ENCODE results near the gene TBL2.

Gene TBL2

DNA sequence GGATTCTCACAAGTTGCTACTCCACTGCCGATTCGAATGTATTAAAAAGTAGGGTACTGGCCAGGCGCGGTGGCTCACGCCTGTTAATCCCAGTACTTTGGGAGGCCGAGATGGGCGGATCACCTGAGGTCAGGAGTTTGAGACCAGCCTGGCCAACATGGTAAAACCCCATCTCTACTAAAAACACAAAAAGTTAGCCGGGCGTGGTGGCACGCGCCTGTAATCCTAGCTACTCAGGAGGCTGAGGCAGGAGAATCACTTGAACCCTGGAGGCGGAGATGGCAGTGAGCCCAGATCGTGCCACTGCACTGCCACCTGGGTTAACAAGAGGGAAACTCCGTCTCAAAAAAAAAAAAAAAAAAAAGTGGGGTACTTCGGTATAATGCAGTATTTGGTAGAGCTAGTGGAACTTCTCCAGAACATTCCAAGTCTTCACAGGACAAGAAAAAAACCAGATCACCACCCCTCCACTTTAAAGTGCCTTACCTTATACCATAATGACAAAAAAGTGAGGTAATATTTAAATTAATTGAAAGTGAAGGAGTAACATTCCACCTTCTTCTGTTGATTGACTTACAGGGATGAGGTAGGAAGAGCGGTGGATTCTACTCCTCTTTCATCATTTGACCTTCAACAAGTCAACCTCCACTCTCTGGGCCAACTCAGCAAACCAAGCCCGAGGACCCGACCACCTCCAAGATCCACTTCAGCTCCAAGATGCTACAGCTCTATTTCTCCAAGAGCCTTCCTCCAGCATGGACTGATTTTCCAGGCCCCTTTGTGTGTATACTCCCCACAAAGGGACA is 58.3 kb downstream of the TBL2 start (continued):
- no peak for TF ChIP-seq ZNF565 (CRISPR knock-in tag; conservative IDR thresholded peaks at IDR 0.05; ENCODE audit: low read depth)
- no peak for TF ChIP-seq ZNF8 (CRISPR knock-in tag; IDR thresholded peaks at IDR 0.05)
- no peak for TF ChIP-seq TOX (CRISPR knock-in tag; IDR thresholded peaks at IDR 0.05; ENCODE audit: borderline replicate concordance)
- no peak for TF ChIP-seq BACH2 (CRISPR knock-in tag; IDR thresholded peaks at IDR 0.05; ENCODE audit: borderline replicate concordance)

DNA sequence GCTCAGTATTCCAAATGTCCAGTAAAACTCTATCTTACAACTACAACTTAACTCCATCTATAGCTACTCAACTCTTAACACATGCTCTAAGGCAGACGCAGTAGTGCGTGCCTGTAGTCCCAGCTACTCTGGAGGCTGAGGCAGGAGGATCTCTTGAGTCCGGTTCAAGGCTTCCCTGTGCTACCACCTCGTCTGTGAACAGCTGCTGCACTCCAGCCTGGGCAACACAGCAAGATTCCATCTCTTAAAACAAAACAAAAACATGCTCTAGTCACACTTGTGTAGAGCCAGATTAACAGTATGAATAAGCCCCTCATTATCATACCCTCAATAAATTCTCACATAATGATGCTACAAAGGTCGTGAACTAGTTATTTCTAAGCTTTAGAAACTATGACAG is 59.9 kb downstream of the TBL2 start:
- TF ChIP-seq SNAI2 (CRISPR knock-in tag; IDR thresholded peaks at IDR 0.05), result no peak
- TF ChIP-seq, protein P1, sequence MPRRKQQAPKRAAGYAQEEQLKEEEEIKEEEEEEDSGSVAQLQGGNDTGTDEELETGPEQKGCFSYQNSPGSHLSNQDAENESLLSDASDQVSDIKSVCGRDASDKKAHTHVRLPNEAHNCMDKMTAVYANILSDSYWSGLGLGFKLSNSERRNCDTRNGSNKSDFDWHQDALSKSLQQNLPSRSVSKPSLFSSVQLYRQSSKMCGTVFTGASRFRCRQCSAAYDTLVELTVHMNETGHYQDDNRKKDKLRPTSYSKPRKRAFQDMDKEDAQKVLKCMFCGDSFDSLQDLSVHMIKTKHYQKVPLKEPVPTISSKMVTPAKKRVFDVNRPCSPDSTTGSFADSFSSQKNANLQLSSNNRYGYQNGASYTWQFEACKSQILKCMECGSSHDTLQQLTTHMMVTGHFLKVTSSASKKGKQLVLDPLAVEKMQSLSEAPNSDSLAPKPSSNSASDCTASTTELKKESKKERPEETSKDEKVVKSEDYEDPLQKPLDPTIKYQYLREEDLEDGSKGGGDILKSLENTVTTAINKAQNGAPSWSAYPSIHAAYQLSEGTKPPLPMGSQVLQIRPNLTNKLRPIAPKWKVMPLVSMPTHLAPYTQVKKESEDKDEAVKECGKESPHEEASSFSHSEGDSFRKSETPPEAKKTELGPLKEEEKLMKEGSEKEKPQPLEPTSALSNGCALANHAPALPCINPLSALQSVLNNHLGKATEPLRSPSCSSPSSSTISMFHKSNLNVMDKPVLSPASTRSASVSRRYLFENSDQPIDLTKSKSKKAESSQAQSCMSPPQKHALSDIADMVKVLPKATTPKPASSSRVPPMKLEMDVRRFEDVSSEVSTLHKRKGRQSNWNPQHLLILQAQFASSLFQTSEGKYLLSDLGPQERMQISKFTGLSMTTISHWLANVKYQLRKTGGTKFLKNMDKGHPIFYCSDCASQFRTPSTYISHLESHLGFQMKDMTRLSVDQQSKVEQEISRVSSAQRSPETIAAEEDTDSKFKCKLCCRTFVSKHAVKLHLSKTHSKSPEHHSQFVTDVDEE (CRISPR knock-in tag; IDR thresholded peaks at IDR 0.05), result no peak
- no peak for TF ChIP-seq CSDC2 (CRISPR knock-in tag; IDR thresholded peaks at IDR 0.05)
- no peak for TF ChIP-seq TCF4 (CRISPR knock-in tag; IDR thresholded peaks at IDR 0.05; ENCODE audit: borderline replicate concordance)
- no peak for TF ChIP-seq ARNTL (CRISPR knock-in tag; IDR thresholded peaks at IDR 0.05; ENCODE audit: borderline replicate concordance, low read depth)
- TF ChIP-seq, protein P2, sequence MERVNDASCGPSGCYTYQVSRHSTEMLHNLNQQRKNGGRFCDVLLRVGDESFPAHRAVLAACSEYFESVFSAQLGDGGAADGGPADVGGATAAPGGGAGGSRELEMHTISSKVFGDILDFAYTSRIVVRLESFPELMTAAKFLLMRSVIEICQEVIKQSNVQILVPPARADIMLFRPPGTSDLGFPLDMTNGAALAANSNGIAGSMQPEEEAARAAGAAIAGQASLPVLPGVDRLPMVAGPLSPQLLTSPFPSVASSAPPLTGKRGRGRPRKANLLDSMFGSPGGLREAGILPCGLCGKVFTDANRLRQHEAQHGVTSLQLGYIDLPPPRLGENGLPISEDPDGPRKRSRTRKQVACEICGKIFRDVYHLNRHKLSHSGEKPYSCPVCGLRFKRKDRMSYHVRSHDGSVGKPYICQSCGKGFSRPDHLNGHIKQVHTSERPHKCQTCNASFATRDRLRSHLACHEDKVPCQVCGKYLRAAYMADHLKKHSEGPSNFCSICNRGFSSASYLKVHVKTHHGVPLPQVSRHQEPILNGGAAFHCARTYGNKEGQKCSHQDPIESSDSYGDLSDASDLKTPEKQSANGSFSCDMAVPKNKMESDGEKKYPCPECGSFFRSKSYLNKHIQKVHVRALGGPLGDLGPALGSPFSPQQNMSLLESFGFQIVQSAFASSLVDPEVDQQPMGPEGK (CRISPR knock-in tag; IDR thresholded peaks at IDR 0.05; ENCODE audit: borderline replicate concordance), result no peak
- TF ChIP-seq ZNF565 (CRISPR knock-in tag; conservative IDR thresholded peaks at IDR 0.05; ENCODE audit: low read depth), result no peak
- TF ChIP-seq BACH2 (CRISPR knock-in tag; IDR thresholded peaks at IDR 0.05; ENCODE audit: borderline replicate concordance), result no peak
- TF ChIP-seq ESRRG (CRISPR knock-in tag; IDR thresholded peaks at IDR 0.05), result no peak
- no peak for TF ChIP-seq ZNF70 (CRISPR knock-in tag; IDR thresholded peaks at IDR 0.05)
- TF ChIP-seq TOX (CRISPR knock-in tag; IDR thresholded peaks at IDR 0.05; ENCODE audit: borderline replicate concordance), result no peak
- TF ChIP-seq PPARA (CRISPR knock-in tag; IDR thresholded peaks at IDR 0.05; ENCODE audit: borderline replicate concordance), result no peak
- TF ChIP-seq, protein P3, sequence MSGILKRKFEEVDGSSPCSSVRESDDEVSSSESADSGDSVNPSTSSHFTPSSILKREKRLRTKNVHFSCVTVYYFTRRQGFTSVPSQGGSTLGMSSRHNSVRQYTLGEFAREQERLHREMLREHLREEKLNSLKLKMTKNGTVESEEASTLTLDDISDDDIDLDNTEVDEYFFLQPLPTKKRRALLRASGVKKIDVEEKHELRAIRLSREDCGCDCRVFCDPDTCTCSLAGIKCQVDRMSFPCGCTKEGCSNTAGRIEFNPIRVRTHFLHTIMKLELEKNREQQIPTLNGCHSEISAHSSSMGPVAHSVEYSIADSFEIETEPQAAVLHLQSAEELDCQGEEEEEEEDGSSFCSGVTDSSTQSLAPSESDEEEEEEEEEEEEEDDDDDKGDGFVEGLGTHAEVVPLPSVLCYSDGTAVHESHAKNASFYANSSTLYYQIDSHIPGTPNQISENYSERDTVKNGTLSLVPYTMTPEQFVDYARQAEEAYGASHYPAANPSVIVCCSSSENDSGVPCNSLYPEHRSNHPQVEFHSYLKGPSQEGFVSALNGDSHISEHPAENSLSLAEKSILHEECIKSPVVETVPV (CRISPR knock-in tag; IDR thresholded peaks at IDR 0.05), result no peak
- TF ChIP-seq OSR1 (CRISPR knock-in tag; IDR thresholded peaks at IDR 0.05), result no peak
- no peak for ATAC-seq
